HepG2 (cell line): ENCODE measurements around the gene VKORC1. TPM values are rescaled to one million over a fixed set of nuclear protein-coding genes. Genes with fewer than 3 reads are reported as not detected.

ENCODE experiments used
- BATF2 ChIP-seq: sonication (generic); formaldehyde crosslinking; IDR thresholded peaks from 2 replicates; pipeline ENCODE4 v1.8.0; 2022; ENCODE audit warnings: mild to moderate bottlenecking, missing genetic modification reagents, moderate library complexity
- CCAR2 ChIP-seq: fragments of 200-400 bp; formaldehyde crosslinking; optimal IDR thresholded peaks from 2 replicates; pipeline ENCODE3; 2018; ENCODE audit warnings: low read depth, mild to moderate bottlenecking, low read length, moderate library complexity
- CENPT ChIP-seq: sonication (generic); formaldehyde crosslinking; IDR thresholded peaks from 2 replicates; pipeline ENCODE4 v1.8.0; 2022; ENCODE audit warnings: low read depth, mild to moderate bottlenecking, moderate library complexity, missing genetic modification reagents
- CTCF ChIP-seq: sonication (generic); formaldehyde crosslinking; IDR thresholded peaks from 2 replicates; pipeline ENCODE4 v1.5.0; 2020; ENCODE audit warnings: mild to moderate bottlenecking, missing genetic modification reagents, moderate library complexity
- FOSL2 ChIP-seq: sonication (generic); formaldehyde crosslinking; IDR thresholded peaks from 2 replicates; pipeline ENCODE4 v1.4.0; 2020; ENCODE audit warnings: missing genetic modification reagents
- FOXK1 ChIP-seq: sonication (generic); formaldehyde crosslinking; IDR thresholded peaks from 2 replicates; pipeline ENCODE4 v1.4.0; 2020; ENCODE audit warnings: low read depth, missing genetic modification reagents, borderline replicate concordance
- HOMEZ ChIP-seq: IDR thresholded peaks from 2 replicates; pipeline ENCODE4 v1.6.1; 2016; ENCODE audit warnings: low read depth
- MTF2 ChIP-seq: sonication (generic); formaldehyde crosslinking; IDR thresholded peaks from 2 replicates; pipeline ENCODE4 v1.5.0; 2020; ENCODE audit warnings: missing genetic modification reagents, borderline replicate concordance
- NR2F1 ChIP-seq, 2 experiments: fragments of 450-650 bp in 1 of 2; formaldehyde crosslinking in 1 of 2; IDR thresholded peaks; 2 replicates each; pipeline versions ENCODE4 v1.5.0 to v1.6.1; 2016 to 2020; ENCODE audit warnings: mild to moderate bottlenecking in 1 of 2, missing compliant biosample characterization in 1 of 2, missing genetic modification reagents in 1 of 2, moderate library complexity in 1 of 2
- NR2F6 ChIP-seq, 2 experiments: IDR thresholded peaks; 2 replicates each; pipeline ENCODE4 v1.6.1; 2016; ENCODE audit warnings: antibody characterized with exemption in 1 of 2, mild to moderate bottlenecking in 1 of 2
- POLR2G ChIP-seq: fragments of 200-400 bp; formaldehyde crosslinking; IDR thresholded peaks from 2 replicates; pipeline ENCODE4 v1.6.1; 2018; ENCODE audit warnings: mild to moderate bottlenecking, low read depth, low read length, moderate library complexity
- PTBP1 ChIP-seq: fragments of 200-400 bp; formaldehyde crosslinking; IDR thresholded peaks from 2 replicates; pipeline ENCODE4 v1.6.1; 2018; ENCODE audit warnings: low read length, low read depth; ENCODE audit not compliant: poor library complexity, severe bottlenecking
- TCF7L2 ChIP-seq: IDR thresholded peaks from 2 replicates; pipeline ENCODE4 v1.6.1; 2011; ENCODE audit warnings: mild to moderate bottlenecking, low read depth, low read length, moderate library complexity
- UBTF ChIP-seq: sonication (generic); formaldehyde crosslinking; IDR thresholded peaks from 2 replicates; pipeline ENCODE4 v1.4.0; 2020; ENCODE audit warnings: mild to moderate bottlenecking, missing genetic modification reagents
- XBP1 ChIP-seq: sonication (generic); formaldehyde crosslinking; IDR thresholded peaks from 2 replicates; pipeline ENCODE4 v1.5.0; 2020; ENCODE audit warnings: missing genetic modification reagents
- ZMAT3 ChIP-seq: sonication (generic); formaldehyde crosslinking; conservative IDR thresholded peaks from 2 replicates; pipeline ENCODE4 v1.7.0; 2021; ENCODE audit warnings: missing genetic modification reagents
- ZNF138 ChIP-seq: sonication (generic); formaldehyde crosslinking; IDR thresholded peaks from 2 replicates; pipeline ENCODE4 v1.5.0; 2020; ENCODE audit warnings: mild to moderate bottlenecking, low read depth, missing genetic modification reagents
- ZNF143 ChIP-seq: sonication (generic); formaldehyde crosslinking; IDR thresholded peaks from 2 replicates; pipeline ENCODE4 v1.4.0; 2020; ENCODE audit warnings: missing genetic modification reagents
- ZNF232 ChIP-seq: sonication (generic); formaldehyde crosslinking; IDR thresholded peaks from 2 replicates; pipeline ENCODE4 v1.4.0; 2020; ENCODE audit warnings: missing genetic modification reagents, borderline replicate concordance
- ZNF749 ChIP-seq: sonication (generic); formaldehyde crosslinking; IDR thresholded peaks from 2 replicates; pipeline ENCODE4 v1.8.0; 2022; ENCODE audit warnings: mild to moderate bottlenecking, missing genetic modification reagents, moderate library complexity, borderline replicate concordance
- ZNF782 ChIP-seq: sonication (generic); formaldehyde crosslinking; IDR thresholded peaks from 2 replicates; pipeline ENCODE4 v1.4.0; 2020; ENCODE audit warnings: missing genetic modification reagents, mild to moderate bottlenecking, borderline replicate concordance
- polyA plus RNA-seq, 8 experiments: library from polyadenylated mRNA; depleted of rRNA in 3 of 8; stranded (reverse) in 7 of 8; unstranded in 1 of 8; fragments of >200 nt; fragmentation: Illumina TruSeq in 4 of 8; extraction: Trizol in 4 of 8; gene quantifications; 2 replicates each; pipeline versions ENCODE4 v1.2.1 to v1.2.3, GENCODE V29; 2011 to 2016; ENCODE audit warnings: low read depth in 4 of 8, missing spikeins in 1 of 8, mixed read lengths in 1 of 8; ENCODE audit not compliant: insufficient read depth in 1 of 8
- total RNA-seq, 5 experiments: library from RNA; depleted of rRNA; stranded (reverse); fragments of >200 nt; fragmentation: Illumina TruSeq; extraction: Trizol; gene quantifications; 2 replicates each; pipeline ENCODE4 v1.2.3, GENCODE V29; 2016; ENCODE audit warnings: low read depth in 1 of 5

The VKORC1 gene
- total and polyA plus RNA-seq, 2 of the 13 experiments (the other 11 are each of a cell fraction or from before 2014, with no cell fraction given), result 141 to 615 TPM

- peak; percentile 94 for TF ChIP-seq POLR2G
- no peak; the same call in 1 of the 2 replicates for TF ChIP-seq ZMAT3
- no peak for TF ChIP-seq MTF2
- peak; percentile 71 for TF ChIP-seq CCAR2
- no peak for TF ChIP-seq BATF2 (CRISPR knock-in tag)
- TF ChIP-seq ZNF143 (CRISPR knock-in tag), result peak; percentile 79
- TF ChIP-seq CTCF (CRISPR knock-in tag), result no peak; the same call in 1 of the 2 replicates
- no peak for TF ChIP-seq TCF7L2
- peak; percentile 44; the same call in 1 of the 2 replicates for TF ChIP-seq ZNF138 (CRISPR knock-in tag)
- peak; percentile 25; the same call in 1 of the 2 replicates for TF ChIP-seq HOMEZ (CRISPR knock-in tag)
- TF ChIP-seq FOXK1 (CRISPR knock-in tag), result peak; percentile 98
- TF ChIP-seq XBP1 (CRISPR knock-in tag), result no peak; the same call in 1 of the 2 replicates
- TF ChIP-seq ZNF232 (CRISPR knock-in tag), result no peak
- TF ChIP-seq NR2F6 (IDR thresholded peaks at IDR 0.05), result no peak
- TF ChIP-seq NR2F6 (CRISPR knock-in tag; IDR thresholded peaks at IDR 0.05), result peak; percentile 61
- no peak for TF ChIP-seq ZNF749
- TF ChIP-seq CENPT (CRISPR knock-in tag), result no peak
- peak; percentile 89 for TF ChIP-seq UBTF (CRISPR knock-in tag)
- no peak for TF ChIP-seq NR2F1 (CRISPR knock-in tag; IDR thresholded peaks at IDR 0.05)
- peak; percentile 67 for TF ChIP-seq PTBP1
- peak; percentile 66 for TF ChIP-seq FOSL2 (CRISPR knock-in tag)
- TF ChIP-seq ZNF782, result no peak; the same call in 1 of the 2 replicates
These were observed 20.4 kb downstream of the VKORC1 start, which contains the start of the genes ZNF646 and ZNF668 (continued) for GRCh38 chr16:31073970-31074813.
